GM10266 (cell line): ENCODE results near the gene GPC5.

ENCODE experiments used
- DNase-seq: peaks from one replicate; pipeline ENCODE4 v3.0.0; 2012; ENCODE audit errors: extremely low spot score
- TF ChIP-seq, protein P1 (sequence below): IDR thresholded peaks from 2 replicates; pipeline ENCODE4 v1.5.1; 2012; ENCODE audit warnings: mild to moderate bottlenecking, low read depth; ENCODE audit not compliant: control insufficient read depth, insufficient read depth; ENCODE audit errors: missing control alignments

The GPC5 gene

DNA sequence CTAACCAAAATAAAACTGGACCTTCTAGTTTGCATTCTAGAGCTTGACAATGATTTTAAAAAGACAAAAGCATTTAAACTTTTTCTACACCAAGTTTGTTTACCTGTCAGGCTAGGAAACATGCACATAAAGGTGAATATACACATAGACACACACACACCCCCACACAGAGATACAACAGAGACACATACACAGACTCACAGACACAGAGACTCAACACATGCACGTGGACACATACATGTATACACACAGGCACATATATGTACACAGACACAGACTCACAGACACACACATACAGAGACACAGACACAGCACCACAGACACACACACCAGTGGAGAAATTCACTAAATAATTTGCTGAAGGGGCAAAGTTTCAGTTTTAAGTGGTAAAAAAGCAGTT lies 155.7 kb downstream of the GPC5 start:
- no peak for DNase-seq
- TF ChIP-seq, protein P1, sequence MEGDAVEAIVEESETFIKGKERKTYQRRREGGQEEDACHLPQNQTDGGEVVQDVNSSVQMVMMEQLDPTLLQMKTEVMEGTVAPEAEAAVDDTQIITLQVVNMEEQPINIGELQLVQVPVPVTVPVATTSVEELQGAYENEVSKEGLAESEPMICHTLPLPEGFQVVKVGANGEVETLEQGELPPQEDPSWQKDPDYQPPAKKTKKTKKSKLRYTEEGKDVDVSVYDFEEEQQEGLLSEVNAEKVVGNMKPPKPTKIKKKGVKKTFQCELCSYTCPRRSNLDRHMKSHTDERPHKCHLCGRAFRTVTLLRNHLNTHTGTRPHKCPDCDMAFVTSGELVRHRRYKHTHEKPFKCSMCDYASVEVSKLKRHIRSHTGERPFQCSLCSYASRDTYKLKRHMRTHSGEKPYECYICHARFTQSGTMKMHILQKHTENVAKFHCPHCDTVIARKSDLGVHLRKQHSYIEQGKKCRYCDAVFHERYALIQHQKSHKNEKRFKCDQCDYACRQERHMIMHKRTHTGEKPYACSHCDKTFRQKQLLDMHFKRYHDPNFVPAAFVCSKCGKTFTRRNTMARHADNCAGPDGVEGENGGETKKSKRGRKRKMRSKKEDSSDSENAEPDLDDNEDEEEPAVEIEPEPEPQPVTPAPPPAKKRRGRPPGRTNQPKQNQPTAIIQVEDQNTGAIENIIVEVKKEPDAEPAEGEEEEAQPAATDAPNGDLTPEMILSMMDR: no peak

DNA sequence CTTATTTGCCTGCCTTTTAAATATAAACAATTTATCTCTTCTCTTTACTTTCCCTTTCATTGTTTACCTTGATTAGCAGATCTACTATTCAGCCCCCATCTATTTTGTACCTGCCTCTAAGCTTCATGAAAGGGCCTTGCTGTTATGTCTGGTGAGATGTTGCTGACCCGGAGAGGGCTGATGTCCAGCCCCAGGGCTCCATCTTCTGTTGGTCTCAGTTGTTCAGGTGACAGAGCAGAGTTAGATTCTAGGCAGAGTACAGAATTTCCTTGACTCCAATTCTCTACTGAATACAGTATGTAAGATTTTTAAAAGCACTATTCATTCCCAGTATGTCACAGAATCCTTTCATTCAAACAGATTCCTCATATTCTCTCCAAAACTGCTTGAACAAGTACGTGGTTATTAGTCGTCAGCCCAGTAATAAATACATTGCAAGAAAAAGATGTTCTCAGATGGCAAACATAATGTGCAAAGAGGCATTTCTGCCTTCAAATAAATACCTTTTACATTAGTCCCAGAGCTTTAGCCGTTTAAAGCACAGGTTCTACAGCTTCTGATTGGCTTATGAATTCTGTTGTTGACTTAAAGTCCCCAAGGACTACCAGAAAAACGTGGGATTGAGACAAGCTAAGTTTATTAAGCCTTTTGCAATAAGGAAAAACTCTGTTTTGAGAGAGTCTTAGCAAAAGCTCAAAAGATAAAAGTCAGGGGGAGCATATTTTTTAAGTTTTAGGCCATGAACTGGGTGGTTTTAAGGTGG lies 159.1 kb downstream of the GPC5 start:
- no peak for DNase-seq
- TF ChIP-seq, protein P1: no peak

DNA sequence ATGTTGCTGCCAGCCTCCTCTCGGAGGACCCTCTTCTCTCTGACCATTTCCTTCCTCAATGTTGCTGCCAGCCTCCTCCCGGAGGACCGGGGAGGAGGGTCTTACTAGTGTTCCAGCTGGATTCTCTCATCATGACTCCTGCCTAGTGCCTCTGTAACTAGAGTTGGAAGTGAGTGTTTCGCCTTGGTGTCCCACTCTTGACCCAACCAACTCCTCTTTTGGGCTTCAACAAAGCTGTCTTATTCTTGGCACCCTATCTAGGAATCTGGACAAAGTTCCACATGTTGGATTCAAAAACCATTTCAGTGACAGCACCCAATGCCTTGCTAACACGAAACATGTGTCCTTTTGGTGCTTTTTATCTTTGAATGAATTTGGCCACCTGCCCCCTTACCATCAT lies 165.4 kb downstream of the GPC5 start:
- TF ChIP-seq, protein P1: no peak
- DNase-seq: no peak

DNA sequence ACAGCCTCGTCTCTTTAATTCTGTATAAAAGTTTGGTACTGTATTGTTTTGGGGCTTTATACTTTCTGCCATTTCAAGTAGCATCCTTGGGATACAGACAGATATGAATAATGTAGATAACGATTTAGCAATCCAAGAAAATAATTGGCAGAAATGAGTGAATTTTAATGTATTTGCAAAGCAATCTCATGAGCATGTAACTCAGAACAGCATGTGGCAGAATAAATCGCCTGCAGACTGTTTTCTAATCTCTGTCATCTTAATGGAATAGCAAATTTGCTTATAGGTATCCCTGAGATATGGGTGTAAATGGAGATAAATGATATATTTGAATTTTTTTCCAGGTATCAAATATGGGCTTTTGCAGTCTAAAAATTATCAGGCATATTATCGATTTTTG lies 166.0 kb downstream of the GPC5 start:
- DNase-seq: no peak
- TF ChIP-seq, protein P1: no peak

DNA sequence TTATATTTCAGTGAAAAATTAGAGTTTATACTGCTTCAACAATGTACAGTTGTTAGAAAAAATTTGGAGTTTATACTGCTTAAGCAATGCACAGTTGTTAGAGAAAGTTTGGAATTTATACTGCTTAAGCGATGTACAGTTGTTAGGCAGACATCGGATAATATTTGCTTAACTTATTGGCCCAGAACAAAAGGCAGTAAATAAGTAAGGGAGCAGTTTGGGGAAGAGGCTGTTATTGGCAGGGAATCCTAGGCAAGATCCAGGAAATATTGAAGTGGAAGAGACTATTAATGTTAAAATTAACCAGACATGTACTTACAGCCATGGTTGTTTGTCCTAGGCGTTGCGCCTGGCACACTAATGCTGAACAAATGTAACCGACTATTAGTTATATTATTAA lies 166.9 kb downstream of the GPC5 start:
- TF ChIP-seq, protein P1: no peak
- no peak for DNase-seq

DNA sequence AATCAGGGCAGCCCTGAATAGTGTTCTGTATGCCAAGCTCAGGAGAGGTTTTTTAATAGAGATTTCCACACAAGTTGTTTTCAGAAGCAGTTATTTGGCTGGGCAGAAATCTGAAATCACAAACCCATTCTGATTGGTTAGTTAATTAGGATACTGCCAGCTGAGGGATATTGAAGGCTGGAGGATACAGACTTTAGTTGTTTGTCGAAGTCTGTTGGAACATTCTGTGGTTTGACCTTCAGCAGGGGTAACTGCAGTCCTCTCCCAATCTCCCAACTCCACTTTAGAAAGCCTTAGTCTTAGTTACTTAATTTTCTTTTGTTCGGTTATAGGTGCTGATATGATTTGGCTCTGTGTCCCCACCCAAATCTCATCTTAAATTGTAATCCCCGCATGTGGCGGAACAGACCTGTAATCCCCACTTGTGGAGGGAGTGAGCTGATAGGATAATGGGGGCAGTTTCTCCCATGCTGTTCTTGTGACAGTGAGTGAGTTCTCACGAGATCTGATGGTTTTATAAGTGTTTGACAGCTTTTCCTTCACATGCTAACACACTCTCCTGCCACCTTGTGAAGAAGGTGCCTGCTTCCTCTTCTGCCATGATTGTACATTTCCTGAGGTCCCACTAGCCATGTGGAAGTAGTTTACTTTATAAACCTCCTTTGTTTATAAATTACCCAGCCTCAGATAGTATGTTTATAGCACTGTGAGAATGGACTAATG lies 169.2 kb downstream of the GPC5 start:
- no peak for DNase-seq
- TF ChIP-seq, protein P1: no peak

DNA sequence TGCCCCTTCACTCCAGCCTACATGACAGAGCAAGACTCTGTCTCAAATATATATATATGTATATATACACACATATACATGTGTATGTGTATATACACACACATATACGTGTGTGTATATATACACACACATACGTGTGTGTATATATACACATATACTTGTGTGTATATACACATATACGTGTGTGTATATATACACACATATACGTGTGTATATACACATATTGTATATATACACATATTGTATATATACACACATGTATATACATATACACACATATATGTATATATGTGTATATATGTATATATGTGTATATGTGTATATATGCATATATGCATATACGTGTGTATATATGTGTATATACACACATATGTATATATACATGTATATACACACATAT lies 173.3 kb downstream of the GPC5 start:
- DNase-seq: no peak
- TF ChIP-seq, protein P1: no peak
